GM23338 (cell line): Measurements from ENCODE around the gene SRPK1. TPM values are rescaled to one million over a fixed set of nuclear protein-coding genes. Genes with fewer than 3 reads are reported as not detected.

Experiments
- polyA plus RNA-seq: library from polyadenylated mRNA; unstranded; fragments of >200 nt; fragmentation: Nextera tagmentation; extraction: Ambion mirVana; gene quantifications from 2 replicates; pipeline ENCODE4 v1.2.1, GENCODE V29; 2016
- total RNA-seq: library from RNA; depleted of rRNA; stranded (reverse); fragments of >200 nt; shearing (Covaris generic); gene quantifications from 2 replicates; pipeline ENCODE4 v1.2.3, GENCODE V29; 2014; rRNA removed

Gene SRPK1
- total and polyA plus RNA-seq, 2 experiments from 2014 or later, result 175 to 202 TPM

Other genes starting within 250 kb of the SRPK1 start
- 24.3 and 28.6 TPM in 2 replicates for gene FKBP5, start 232.2 kb downstream of the SRPK1 start, total RNA-seq
- gene FKBP5, start 232.2 kb downstream of the SRPK1 start, polyA plus RNA-seq, result 17.7 and 19.8 TPM in 2 replicates
- 0.90 and 1.3 TPM in 2 replicates for gene ARMC12, start 184.1 kb downstream of the SRPK1 start, total RNA-seq
- 0.94 TPM in 2 replicates for gene ARMC12, start 184.1 kb downstream of the SRPK1 start, polyA plus RNA-seq
- 3.1 TPM in 1 of 2 replicates, not detected in the other for gene CLPSL2, start 144.5 kb downstream of the SRPK1 start, total RNA-seq
- gene CLPSL2, start 144.5 kb downstream of the SRPK1 start, polyA plus RNA-seq, result 2.9 and 3.6 TPM in 2 replicates
- gene CLPSL1, start 140.1 kb downstream of the SRPK1 start, total RNA-seq, result not detected in 2 replicates
- 0.80 TPM in 1 of 2 replicates, not detected in the other for gene CLPSL1, start 140.1 kb downstream of the SRPK1 start, polyA plus RNA-seq
- not detected in 2 replicates for gene CLPS, start 123.8 kb downstream of the SRPK1 start, total RNA-seq
- gene CLPS, start 123.8 kb downstream of the SRPK1 start, polyA plus RNA-seq, result not detected in 2 replicates
- gene LHFPL5, start 115.7 kb downstream of the SRPK1 start, total RNA-seq, result not detected in 2 replicates
- gene LHFPL5, start 115.7 kb downstream of the SRPK1 start, polyA plus RNA-seq, result not detected in 2 replicates
- gene SLC26A8, start 103.5 kb upstream of the SRPK1 start, total RNA-seq, result 1.9 and 2.9 TPM in 2 replicates
- 0.89 and 1.1 TPM in 2 replicates for gene SLC26A8, start 103.5 kb upstream of the SRPK1 start, polyA plus RNA-seq
- gene MAPK14, start 106.7 kb upstream of the SRPK1 start, total RNA-seq, result 33.8 and 44.5 TPM in 2 replicates
- gene MAPK14, start 106.7 kb upstream of the SRPK1 start, polyA plus RNA-seq, result 8.8 and 8.9 TPM in 2 replicates
- 7.7 and 12.3 TPM in 2 replicates for gene MAPK13, start 209.4 kb upstream of the SRPK1 start, total RNA-seq
- gene MAPK13, start 209.4 kb upstream of the SRPK1 start, polyA plus RNA-seq, result 6.3 TPM in 2 replicates